ENCODE results near the gene GBA3.

Gene GBA3

GRCh38 chr4:22692736-22693135 is at the start of gene GBA3:
Gene GBA3 (plus strand): TSS chr4:22692937.
- no peak for TF ChIP-seq CTCF (IDR thresholded peaks at IDR 0.05; ENCODE audit: borderline replicate concordance, insufficient read depth, low read depth, low read length)
- no peak within 1 kb of the TSS for H3K4me3 ChIP-seq (ENCODE audit: low read depth, low read length)

DNA sequence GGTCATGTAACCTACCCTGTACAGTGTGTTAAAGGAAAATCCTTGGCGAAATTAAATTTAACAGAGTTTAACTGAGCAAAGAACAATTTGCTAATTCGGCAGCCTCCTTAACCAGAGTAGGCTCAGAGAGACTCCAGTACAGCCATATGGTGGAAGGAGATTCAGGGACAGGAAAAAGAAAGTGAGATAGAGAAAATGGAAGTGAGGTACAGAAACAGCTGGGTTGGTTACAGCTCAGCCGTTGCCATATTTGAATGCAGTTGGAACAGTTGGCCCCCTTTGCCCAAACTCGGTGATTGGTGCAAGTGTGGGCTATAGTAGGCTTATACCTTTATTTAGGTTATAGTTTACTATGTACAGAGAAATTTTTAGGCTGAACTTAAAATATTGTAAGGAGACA is 48.8 kb upstream of the GBA3 start:
- no peak overlapping the region for H3K4me3 ChIP-seq (ENCODE audit: low read depth, low read length)
- no peak for TF ChIP-seq CTCF (IDR thresholded peaks at IDR 0.05; ENCODE audit: borderline replicate concordance, insufficient read depth, low read depth, low read length)

- no peak for TF ChIP-seq CTCF (IDR thresholded peaks at IDR 0.05; ENCODE audit: borderline replicate concordance, insufficient read depth, low read depth, low read length)
- H3K4me3 ChIP-seq (ENCODE audit: low read depth, low read length), result no peak overlapping the region
These were observed 47.1 kb upstream of the GBA3 start for GRCh38 chr4:22645481-22646182.

GRCh38 chr4:22648996-22649395 is 43.7 kb upstream of the GBA3 start:
- no peak overlapping the region for H3K4me3 ChIP-seq (ENCODE audit: low read depth, low read length)
- TF ChIP-seq CTCF (IDR thresholded peaks at IDR 0.05; ENCODE audit: borderline replicate concordance, insufficient read depth, low read depth, low read length), result no peak

- no peak overlapping the region for H3K4me3 ChIP-seq (ENCODE audit: low read depth, low read length)
- TF ChIP-seq CTCF (IDR thresholded peaks at IDR 0.05; ENCODE audit: borderline replicate concordance, insufficient read depth, low read depth, low read length), result no peak
These were observed 42.0 kb upstream of the GBA3 start for GRCh38 chr4:22650771-22651170.

GRCh38 chr4:22653752-22654151 is 39.0 kb upstream of the GBA3 start:
- TF ChIP-seq CTCF (IDR thresholded peaks at IDR 0.05; ENCODE audit: borderline replicate concordance, insufficient read depth, low read depth, low read length), result no peak

DNA sequence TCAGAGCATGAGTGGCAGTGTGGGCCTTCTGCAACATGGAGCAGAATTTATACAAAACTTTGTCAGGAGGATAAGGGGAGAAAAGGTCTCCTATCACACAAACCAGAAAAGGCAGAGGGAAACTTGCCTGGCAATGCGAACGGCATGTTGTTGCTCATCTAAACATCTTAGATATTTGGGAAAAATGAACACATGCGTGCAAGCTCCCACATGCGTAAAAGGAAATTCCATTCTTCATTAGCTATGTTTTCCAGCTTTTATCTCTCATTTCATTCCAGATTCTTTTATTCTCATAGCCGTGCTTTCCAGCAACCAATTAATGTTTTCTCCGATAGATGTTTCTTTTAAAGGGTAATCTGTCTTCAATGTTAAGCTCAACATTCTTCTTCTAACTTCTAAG is 31.3 kb upstream of the GBA3 start:
- TF ChIP-seq CTCF (IDR thresholded peaks at IDR 0.05; ENCODE audit: borderline replicate concordance, insufficient read depth, low read depth, low read length), result no peak
- H3K4me3 ChIP-seq (ENCODE audit: low read depth, low read length), result no peak overlapping the region

More at GRCh38 chr4:22653752-22654151, 39.0 kb upstream of the GBA3 start:
- H3K4me3 ChIP-seq (ENCODE audit: low read depth, low read length), result no peak overlapping the region
